PFSK-1 (cell line): ENCODE measurements around the gene TBC1D22B.

Experiments used
- FOXP2 ChIP-seq: optimal IDR thresholded peaks from 2 replicates; pipeline ENCODE3; 2011; ENCODE audit warnings: borderline replicate concordance, control low read depth, inconsistent platforms; ENCODE audit not compliant: insufficient read depth; ENCODE audit errors: extremely low read length, extremely low read depth
- POLR2AphosphoS5 ChIP-seq: IDR thresholded peaks from 2 replicates; pipeline ENCODE4 v1.6.1; 2012; ENCODE audit warnings: low read depth, mild to moderate bottlenecking, control low read depth, low read length, moderate library complexity
- SIN3A ChIP-seq: IDR thresholded peaks from 2 replicates; pipeline ENCODE4 v1.6.1; 2012; ENCODE audit warnings: mild to moderate bottlenecking, low read length, moderate library complexity, borderline replicate concordance; ENCODE audit not compliant: insufficient read depth
- TAF1 ChIP-seq: IDR thresholded peaks from 2 replicates; pipeline ENCODE4 v1.6.1; 2012; ENCODE audit warnings: low read length, control low read depth, borderline replicate concordance; ENCODE audit not compliant: insufficient read depth
- TF ChIP-seq, protein P1 (sequence below), 2 experiments: IDR thresholded peaks; 2 replicates each; pipeline versions ENCODE4 v1.6.1 to v1.8.0; 2011 to 2012; ENCODE audit warnings: low read depth in 2 of 2, low read length in 2 of 2, control low read depth in 1 of 2, inconsistent platforms in 1 of 2, mild to moderate bottlenecking in 1 of 2, moderate library complexity in 1 of 2; ENCODE audit not compliant: insufficient read depth in 1 of 2

TBC1D22B gene

DNA sequence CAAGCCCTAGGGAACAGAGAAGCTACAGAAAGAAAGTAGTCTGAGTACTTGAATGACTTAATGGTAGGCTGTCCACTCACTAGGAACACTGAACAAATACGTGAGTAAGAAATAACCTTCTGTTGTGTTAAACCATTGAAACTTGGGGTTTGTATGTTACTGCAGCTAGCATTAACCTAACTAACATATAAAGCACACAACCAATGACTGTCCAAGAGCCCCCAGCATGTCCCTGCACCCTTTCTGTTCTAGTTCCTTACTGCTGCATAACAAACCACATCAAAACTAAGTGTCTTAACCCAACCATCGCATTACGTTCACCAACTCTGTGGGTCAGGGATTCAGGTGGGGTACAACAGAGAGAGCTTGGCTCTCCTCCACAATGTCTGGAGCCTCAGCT, 85.7 kb downstream of the TBC1D22B start:
- TF ChIP-seq, protein P1, sequence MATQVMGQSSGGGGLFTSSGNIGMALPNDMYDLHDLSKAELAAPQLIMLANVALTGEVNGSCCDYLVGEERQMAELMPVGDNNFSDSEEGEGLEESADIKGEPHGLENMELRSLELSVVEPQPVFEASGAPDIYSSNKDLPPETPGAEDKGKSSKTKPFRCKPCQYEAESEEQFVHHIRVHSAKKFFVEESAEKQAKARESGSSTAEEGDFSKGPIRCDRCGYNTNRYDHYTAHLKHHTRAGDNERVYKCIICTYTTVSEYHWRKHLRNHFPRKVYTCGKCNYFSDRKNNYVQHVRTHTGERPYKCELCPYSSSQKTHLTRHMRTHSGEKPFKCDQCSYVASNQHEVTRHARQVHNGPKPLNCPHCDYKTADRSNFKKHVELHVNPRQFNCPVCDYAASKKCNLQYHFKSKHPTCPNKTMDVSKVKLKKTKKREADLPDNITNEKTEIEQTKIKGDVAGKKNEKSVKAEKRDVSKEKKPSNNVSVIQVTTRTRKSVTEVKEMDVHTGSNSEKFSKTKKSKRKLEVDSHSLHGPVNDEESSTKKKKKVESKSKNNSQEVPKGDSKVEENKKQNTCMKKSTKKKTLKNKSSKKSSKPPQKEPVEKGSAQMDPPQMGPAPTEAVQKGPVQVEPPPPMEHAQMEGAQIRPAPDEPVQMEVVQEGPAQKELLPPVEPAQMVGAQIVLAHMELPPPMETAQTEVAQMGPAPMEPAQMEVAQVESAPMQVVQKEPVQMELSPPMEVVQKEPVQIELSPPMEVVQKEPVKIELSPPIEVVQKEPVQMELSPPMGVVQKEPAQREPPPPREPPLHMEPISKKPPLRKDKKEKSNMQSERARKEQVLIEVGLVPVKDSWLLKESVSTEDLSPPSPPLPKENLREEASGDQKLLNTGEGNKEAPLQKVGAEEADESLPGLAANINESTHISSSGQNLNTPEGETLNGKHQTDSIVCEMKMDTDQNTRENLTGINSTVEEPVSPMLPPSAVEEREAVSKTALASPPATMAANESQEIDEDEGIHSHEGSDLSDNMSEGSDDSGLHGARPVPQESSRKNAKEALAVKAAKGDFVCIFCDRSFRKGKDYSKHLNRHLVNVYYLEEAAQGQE (IDR thresholded peaks at IDR 0.05; ENCODE audit: insufficient read depth in 1 of 2, low read depth in 2 of 2, low read length in 2 of 2): no peak

DNA sequence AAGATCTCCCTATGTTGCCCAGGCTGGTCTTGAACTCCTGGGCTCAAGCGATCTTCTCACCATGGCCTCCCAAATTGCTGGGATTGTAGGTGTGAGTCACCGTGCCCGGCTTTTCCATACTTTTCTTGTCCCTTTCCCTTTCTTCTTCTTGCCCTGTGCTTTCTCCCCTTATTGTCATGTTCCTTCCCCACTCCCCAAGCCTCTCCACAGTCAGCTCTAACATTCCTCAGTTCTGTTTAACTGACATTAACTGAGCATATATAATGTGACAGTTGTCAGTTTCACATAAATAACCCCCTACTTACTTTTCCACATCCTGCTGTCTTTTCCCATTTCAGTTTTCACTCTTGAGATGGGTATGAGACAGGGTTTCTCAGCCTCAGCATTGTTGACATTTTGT, 86.7 kb downstream of the TBC1D22B start:
- no peak for TF ChIP-seq POLR2AphosphoS5
- TF ChIP-seq, protein P1 (IDR thresholded peaks at IDR 0.05; ENCODE audit: insufficient read depth in 1 of 2, low read depth in 2 of 2, low read length in 2 of 2): no peak

DNA sequence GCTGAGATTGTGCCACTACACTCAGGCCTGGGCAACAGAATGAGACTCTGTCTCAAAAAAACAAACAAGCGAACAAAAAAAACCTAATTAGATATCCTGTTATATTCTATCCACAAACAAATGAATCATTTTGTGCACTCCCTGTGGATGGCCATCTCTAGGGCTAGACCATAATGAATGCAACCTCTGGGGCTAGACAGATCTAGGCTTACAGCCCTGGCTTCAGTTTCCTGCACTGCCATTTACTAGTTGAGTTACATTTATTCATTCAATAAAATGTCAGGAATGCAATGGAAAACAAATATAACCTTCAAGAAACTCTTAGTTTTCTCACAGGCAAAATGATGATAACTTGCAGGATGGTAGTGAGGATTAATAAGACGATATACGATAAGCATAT, 89.6 kb downstream of the TBC1D22B start:
- TF ChIP-seq FOXP2 (no peak), SIN3A (no peak), TAF1 (no peak), POLR2AphosphoS5 (no peak)
- TF ChIP-seq, protein P1 (IDR thresholded peaks at IDR 0.05; ENCODE audit: insufficient read depth in 1 of 2, low read depth in 2 of 2, low read length in 2 of 2): no peak

DNA sequence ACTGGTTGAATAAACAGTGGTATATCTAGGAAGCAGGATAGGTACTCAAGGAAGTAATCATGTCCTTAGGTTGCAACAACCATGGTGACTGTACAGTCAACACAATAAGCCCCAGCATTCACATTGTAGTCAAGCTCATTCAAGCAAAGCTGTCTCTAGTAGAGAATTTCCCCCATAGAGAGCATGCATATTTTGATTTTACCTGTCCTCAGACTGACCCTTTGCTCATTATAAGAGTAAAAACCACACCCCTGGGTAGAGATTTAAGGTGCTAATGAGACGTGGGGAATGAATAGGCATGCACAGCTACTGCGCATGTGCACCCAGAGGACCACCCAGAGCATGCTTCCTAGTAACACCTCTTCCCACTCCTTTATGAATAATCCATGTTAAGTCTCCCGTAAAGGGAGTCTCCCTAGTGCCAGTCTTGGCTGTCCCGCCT, 90.1 kb downstream of the TBC1D22B start:
- TF ChIP-seq FOXP2: no peak
- TF ChIP-seq, protein P1 (IDR thresholded peaks at IDR 0.05; ENCODE audit: insufficient read depth in 1 of 2, low read depth in 2 of 2, low read length in 2 of 2): no peak

DNA sequence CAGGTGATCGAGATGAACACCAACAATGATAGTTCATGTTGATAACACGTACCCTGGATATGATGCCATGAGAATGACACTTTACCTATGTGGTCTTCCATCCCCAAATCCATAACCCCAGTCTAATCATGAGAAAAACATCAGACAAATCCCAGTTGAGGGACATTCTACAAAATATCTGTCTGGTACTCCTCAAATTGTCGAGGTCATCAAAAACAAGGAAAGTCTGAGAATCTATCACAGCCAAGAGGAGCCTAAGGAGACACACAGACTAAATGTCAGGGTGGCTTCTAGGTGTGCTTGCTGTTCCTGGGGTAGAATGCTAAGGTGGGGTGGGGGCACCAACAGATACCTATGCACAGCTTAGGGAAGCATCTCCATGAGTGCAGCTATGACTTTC, 93.5 kb downstream of the TBC1D22B start:
- TF ChIP-seq, protein P1 (IDR thresholded peaks at IDR 0.05; ENCODE audit: insufficient read depth in 1 of 2, low read depth in 2 of 2, low read length in 2 of 2): no peak
- no peak for TF ChIP-seq TAF1
